Fibroblast of lung (primary cell): Measurements from ENCODE around the gene C16orf92. TPM values are rescaled to one million over a fixed set of nuclear protein-coding genes. Genes with fewer than 3 reads are reported as not detected.

ENCODE experiments used
- DNase-seq, 2 donors: peaks; one replicate each; pipeline versions ENCODE4 v3.0.0 to v3.0.0-alpha.2; 2010; ENCODE audit warnings: low read depth in 2 of 2
- H2AFZ ChIP-seq: 2 replicates; pipeline ENCODE4 v1.5.1; 2012; ENCODE audit warnings: low read length, control low read depth, inconsistent platforms
- H3K27ac ChIP-seq: 2 replicates; pipeline ENCODE4 v1.5.1; 2011; ENCODE audit warnings: low read length, control low read depth; ENCODE audit not compliant: insufficient read depth
- H3K27me3 ChIP-seq: 2 replicates; pipeline ENCODE4 v1.5.1; 2011; ENCODE audit warnings: mild to moderate bottlenecking, low read length; ENCODE audit not compliant: control insufficient read depth, insufficient read depth
- H3K36me3 ChIP-seq: 2 replicates; pipeline ENCODE4 v1.5.1; 2011; ENCODE audit warnings: low read length; ENCODE audit not compliant: control insufficient read depth, insufficient read depth
- H3K4me1 ChIP-seq: 2 replicates; pipeline ENCODE4 v1.5.1; 2011; ENCODE audit warnings: low read length; ENCODE audit not compliant: control insufficient read depth, insufficient read depth; ENCODE audit errors: extremely low read depth
- H3K4me2 ChIP-seq: 2 replicates; pipeline ENCODE4 v1.5.1; 2011; ENCODE audit warnings: low read length, control low read depth; ENCODE audit not compliant: insufficient read depth; ENCODE audit errors: extremely low read depth
- H3K4me3 ChIP-seq, 4 experiments: fragments of 200-600 bp in 1 of 4; sonication (generic) in 1 of 4; replicated peaks in 1 of 4; 2 replicates each; pipeline ENCODE4 v1.5.1; 2011 to 2016; ENCODE audit warnings: low read length in 4 of 4, low read depth in 3 of 4, mild to moderate bottlenecking in 3 of 4, control low read depth in 2 of 4, inconsistent platforms in 1 of 4, mixed read lengths in 1 of 4; ENCODE audit not compliant: insufficient read depth in 1 of 4; ENCODE audit errors: control extremely low read depth in 1 of 4
- H3K79me2 ChIP-seq: 2 replicates; pipeline ENCODE4 v1.5.1; 2012; ENCODE audit warnings: mild to moderate bottlenecking, low read length, inconsistent platforms; ENCODE audit not compliant: control insufficient read depth, insufficient read depth
- H3K9ac ChIP-seq: 2 replicates; pipeline ENCODE4 v1.5.1; 2011; ENCODE audit warnings: mild to moderate bottlenecking, low read length, control low read depth; ENCODE audit not compliant: insufficient read depth
- H3K9me3 ChIP-seq: 2 replicates; pipeline ENCODE4 v1.5.1; 2012; ENCODE audit warnings: low read depth, low read length; ENCODE audit not compliant: control insufficient read depth, insufficient read depth
- H4K20me1 ChIP-seq: 2 replicates; pipeline ENCODE4 v1.5.1; 2011; ENCODE audit warnings: low read length; ENCODE audit not compliant: control insufficient read depth, insufficient read depth; ENCODE audit errors: extremely low read depth
- CTCF ChIP-seq, 2 donors: IDR thresholded peaks in 1 of 2; conservative IDR thresholded peaks in 1 of 2; 1 replicate in 1 of 2; 2 replicates in 1 of 2; pipeline ENCODE4 v1.5.1; 2011 to 2012; ENCODE audit warnings: low read length in 2 of 2, control low read depth in 1 of 2, inconsistent platforms in 1 of 2, low read depth in 1 of 2, mild to moderate bottlenecking in 1 of 2
- EZH2 ChIP-seq: IDR thresholded peaks from 2 replicates; pipeline ENCODE4 v1.5.1; 2012; ENCODE audit warnings: low read length, control low read depth, mild to moderate bottlenecking; ENCODE audit errors: missing control alignments
- polyA plus RNA-seq, 2 donors: library from polyadenylated mRNA; depleted of rRNA in 1 of 2; stranded (reverse) in 1 of 2; unstranded in 1 of 2; fragments of >200 nt; gene quantifications; 2 replicates each; pipeline ENCODE4 v1.2.1, GENCODE V29; 2011 to 2012; ENCODE audit warnings: missing spikeins in 1 of 2
- total RNA-seq: library from RNA; depleted of rRNA; stranded (reverse); fragments of >200 nt; gene quantifications from 2 replicates; pipeline ENCODE4 v1.2.1, GENCODE V29; 2014

C16orf92 gene
- total and polyA plus RNA-seq, 2 donors (not counting 1 experiment from before 2014, with no cell fraction given): not detected

- DNase-seq: peak; percentile 56 to 80
- Histone ChIP-seq H3K79me2 (peaks cover 6% of the 10 kb centered on the region), H4K20me1 (no peaks in the 10 kb centered on the region), H3K9me3 (no peaks in the 10 kb centered on the region), H3K27ac (peak within 1 kb of the TSS; percentile 97), H3K36me3 (peaks cover 16% of the 10 kb centered on the region), H3K9ac (peak within 1 kb of the TSS; percentile 83), H3K4me3 (peak within 1 kb of the TSS; percentile 74 to 97 (median 93)), H2AFZ (peak within 1 kb of the TSS; percentile 93), H3K4me1 (peaks cover 14% of the 10 kb centered on the region), H3K27me3 (no peaks in the 10 kb centered on the region), H3K4me2 (peak within 1 kb of the TSS; percentile 98)
- no peak for TF ChIP-seq CTCF (conservative IDR thresholded peaks at IDR 0.05 in 1 of 2, IDR thresholded peaks at IDR 0.05 in 1 of 2; ENCODE audit: low read depth in 1 of 2, low read length in 2 of 2)
- no peak for TF ChIP-seq EZH2
Observed at GRCh38 chr16:29995324-29995910, 27.6 kb upstream of the C16orf92 start, which contains the start of gene HIRIP3. Gene HIRIP3, minus strand, starts transcription at chr16:29995617. Its CDS starts 12 bp downstream, at chr16:29995605.

- H3K4me3 ChIP-seq: peak within 1 kb of the TSS; percentile 74 to 97 (median 93)
- H3K36me3 ChIP-seq: peaks cover 14% of the 10 kb centered on the region
- H3K4me2 ChIP-seq: peak within 1 kb of the TSS; percentile 98
- peaks cover 6% of the 10 kb centered on the region for H3K79me2 ChIP-seq
- peaks cover 14% of the 10 kb centered on the region for H3K4me1 ChIP-seq
- H2AFZ ChIP-seq: peak within 1 kb of the TSS; percentile 93
- no peaks in the 10 kb centered on the region for H4K20me1 ChIP-seq
- no peaks in the 10 kb centered on the region for H3K9me3 ChIP-seq
- TF ChIP-seq EZH2: no peak
- TF ChIP-seq CTCF (conservative IDR thresholded peaks at IDR 0.05 in 1 of 2, IDR thresholded peaks at IDR 0.05 in 1 of 2; ENCODE audit: low read depth in 1 of 2, low read length in 2 of 2): no peak
- no peaks in the 10 kb centered on the region for H3K27me3 ChIP-seq
- peak within 1 kb of the TSS; percentile 83 for H3K9ac ChIP-seq
- peak within 1 kb of the TSS; percentile 97 for H3K27ac ChIP-seq
- peak; percentile 92 to 95 for DNase-seq
Observed at GRCh38 chr16:29995911-29996765, 26.9 kb upstream of the C16orf92 start, which contains the start of gene INO80E. Gene INO80E, plus strand, starts transcription at chr16:29996241. Its CDS starts 70 bp downstream, at chr16:29996311.

GRCh38 chr16:29996766-29997250, 26.2 kb upstream of the C16orf92 start:
- DNase-seq: no peak
- Histone ChIP-seq H2AFZ (peak overlapping the region; percentile 77), H3K4me1 (peaks cover 14% of the 10 kb centered on the region), H3K79me2 (peaks cover 6% of the 10 kb centered on the region), H3K27me3 (no peaks in the 10 kb centered on the region), H3K27ac (peak overlapping the region; percentile 97), H3K9me3 (no peaks in the 10 kb centered on the region), H3K36me3 (peaks cover 13% of the 10 kb centered on the region), H3K4me3 (peak overlapping the region; percentile 74 to 97 (median 93)), H3K4me2 (peak overlapping the region; percentile 98), H3K9ac (peak overlapping the region; percentile 83), H4K20me1 (no peaks in the 10 kb centered on the region)
- TF ChIP-seq CTCF (conservative IDR thresholded peaks at IDR 0.05 in 1 of 2, IDR thresholded peaks at IDR 0.05 in 1 of 2; ENCODE audit: low read depth in 1 of 2, low read length in 2 of 2) (no peak), EZH2 (no peak)
